Measurements from ENCODE around the gene CACNA1C. TPM values are rescaled to one million over a fixed set of nuclear protein-coding genes. Genes with fewer than 3 reads are reported as not detected.

The CACNA1C gene
- total RNA-seq, 1 donor from 2014 or later, result 7.3 TPM

DNA sequence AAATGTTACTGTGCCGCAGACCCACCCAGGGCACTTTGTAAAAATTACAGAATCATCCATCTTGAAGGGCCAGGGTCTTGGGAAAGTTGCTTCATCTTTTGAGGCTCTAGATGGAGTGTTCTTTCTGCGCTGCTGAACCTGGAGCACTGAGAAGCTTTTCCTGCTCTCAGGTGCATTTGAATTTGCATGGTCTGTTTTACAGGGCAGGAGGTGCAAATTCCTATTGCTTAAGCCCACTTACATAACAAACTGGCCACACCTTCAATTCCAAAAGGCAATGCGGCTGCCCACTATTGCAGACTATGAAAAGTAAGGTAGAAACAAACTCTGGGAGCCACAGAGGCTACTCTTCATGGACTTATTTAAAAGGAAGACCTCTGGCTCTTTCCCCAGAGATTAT, 254.8 kb downstream of the CACNA1C start:
- Histone ChIP-seq H3K9ac (ENCODE audit: low read depth in 1 of 3, low read length in 3 of 3) (no peak overlapping the region), H3K9me3 (ENCODE audit: control insufficient read depth in 3 of 3, low read length in 3 of 3) (peaks cover 0 to 5% (median 0%) of the 10 kb centered on the region in 3 donors), H3K36me3 (ENCODE audit: control insufficient read depth in 3 of 3, insufficient read depth in 3 of 3, low read length in 3 of 3) (no peaks in the 10 kb centered on the region), H3K27ac (ENCODE audit: low read depth, low read length) (no peak overlapping the region), H3K4me1 (ENCODE audit: control insufficient read depth in 3 of 3, insufficient read depth in 3 of 3, low read length in 3 of 3) (peaks cover 6 to 20% (median 19%) of the 10 kb centered on the region in 3 donors), H3K27me3 (ENCODE audit: control insufficient read depth in 3 of 3, insufficient read depth in 3 of 3, low read length in 3 of 3) (peaks cover 0 to 4% (median 3%) of the 10 kb centered on the region in 3 donors), H3K4me3 (ENCODE audit: low read length in 3 of 3) (no peak overlapping the region)

DNA sequence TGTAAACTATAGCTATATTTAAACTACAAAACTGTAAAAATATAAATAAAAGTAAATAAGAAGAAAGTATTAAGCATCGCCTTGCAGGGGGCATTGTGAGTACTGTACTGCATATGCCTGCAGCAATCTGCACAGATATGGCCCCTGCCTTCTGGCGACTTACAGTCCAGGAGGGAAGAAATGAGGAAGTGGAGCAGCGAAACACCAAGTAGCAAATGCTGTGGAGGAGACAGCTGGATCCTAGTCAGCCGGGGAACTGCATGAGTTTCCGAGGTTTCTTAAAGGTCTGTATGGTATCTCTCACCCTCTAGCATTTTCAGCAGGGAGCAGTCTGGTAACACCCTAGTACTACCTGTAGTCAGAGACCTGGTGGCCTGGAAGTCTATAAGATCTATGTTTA, 256.9 kb downstream of the CACNA1C start:
- Histone ChIP-seq H3K36me3 (ENCODE audit: control insufficient read depth in 3 of 3, insufficient read depth in 3 of 3, low read length in 3 of 3) (no peaks in the 10 kb centered on the region), H3K4me3 (ENCODE audit: low read length in 3 of 3) (no peak overlapping the region), H3K27me3 (ENCODE audit: control insufficient read depth in 3 of 3, insufficient read depth in 3 of 3, low read length in 3 of 3) (no peaks in the 10 kb centered on the region), H3K9me3 (ENCODE audit: control insufficient read depth in 3 of 3, low read length in 3 of 3) (peaks cover 0 to 5% (median 0%) of the 10 kb centered on the region in 3 donors), H3K4me1 (ENCODE audit: control insufficient read depth in 3 of 3, insufficient read depth in 3 of 3, low read length in 3 of 3) (peaks cover 0 to 19% (median 18%) of the 10 kb centered on the region in 3 donors), H3K9ac (ENCODE audit: low read depth in 1 of 3, low read length in 3 of 3) (no peak overlapping the region), H3K27ac (ENCODE audit: low read depth, low read length) (no peak overlapping the region)

- no peaks in the 10 kb centered on the region for H3K27me3 ChIP-seq (ENCODE audit: control insufficient read depth in 3 of 3, insufficient read depth in 3 of 3, low read length in 3 of 3)
- peaks cover 0 to 15% (median 12%) of the 10 kb centered on the region in 3 donors for H3K4me1 ChIP-seq (ENCODE audit: control insufficient read depth in 3 of 3, insufficient read depth in 3 of 3, low read length in 3 of 3)
- no peaks in the 10 kb centered on the region for H3K36me3 ChIP-seq (ENCODE audit: control insufficient read depth in 3 of 3, insufficient read depth in 3 of 3, low read length in 3 of 3)
- H3K27ac ChIP-seq (ENCODE audit: low read depth, low read length), result no peak overlapping the region
- no peak overlapping the region for H3K9ac ChIP-seq (ENCODE audit: low read depth in 1 of 3, low read length in 3 of 3)
- H3K4me3 ChIP-seq (ENCODE audit: low read length in 3 of 3), result no peak overlapping the region
- H3K9me3 ChIP-seq (ENCODE audit: control insufficient read depth in 3 of 3, low read length in 3 of 3), result peaks cover 0 to 5% (median 0%) of the 10 kb centered on the region in 3 donors
Measured at GRCh38 chr12:2311020-2311778, 258.4 kb downstream of the CACNA1C start.

GRCh38 chr12:2312175-2312574, 259.4 kb downstream of the CACNA1C start:
- no peak overlapping the region for H3K4me3 ChIP-seq (ENCODE audit: low read length in 3 of 3)
- peaks cover 0 to 5% (median 0%) of the 10 kb centered on the region in 3 donors for H3K9me3 ChIP-seq (ENCODE audit: control insufficient read depth in 3 of 3, low read length in 3 of 3)
- H3K27me3 ChIP-seq (ENCODE audit: control insufficient read depth in 3 of 3, insufficient read depth in 3 of 3, low read length in 3 of 3), result no peaks in the 10 kb centered on the region
- H3K4me1 ChIP-seq (ENCODE audit: control insufficient read depth in 3 of 3, insufficient read depth in 3 of 3, low read length in 3 of 3), result peaks cover 0 to 9% (median 7%) of the 10 kb centered on the region in 3 donors
- H3K36me3 ChIP-seq (ENCODE audit: control insufficient read depth in 3 of 3, insufficient read depth in 3 of 3, low read length in 3 of 3), result no peaks in the 10 kb centered on the region
- H3K27ac ChIP-seq (ENCODE audit: low read depth, low read length), result no peak overlapping the region
- no peak overlapping the region for H3K9ac ChIP-seq (ENCODE audit: low read depth in 1 of 3, low read length in 3 of 3)

DNA sequence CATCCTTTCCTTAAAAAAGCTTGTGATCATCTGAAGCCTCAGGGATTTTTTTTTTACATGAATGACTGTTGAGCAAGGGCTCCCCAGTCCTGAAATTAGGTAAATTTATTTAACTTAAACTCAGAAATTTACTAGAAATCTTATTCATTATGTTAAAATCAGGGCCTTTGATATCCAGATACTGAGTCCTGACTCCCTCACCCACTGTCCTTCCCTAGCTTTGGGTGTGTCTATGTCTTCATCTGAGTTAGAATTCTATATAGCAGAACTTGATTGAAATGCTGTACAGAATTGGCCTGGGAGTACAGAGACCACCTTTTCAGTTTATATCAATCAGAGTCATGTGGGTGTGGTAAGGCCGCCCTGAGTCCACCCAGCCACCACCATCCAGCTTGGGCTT, 260.0 kb downstream of the CACNA1C start:
- Histone ChIP-seq H3K9ac (ENCODE audit: low read depth in 1 of 3, low read length in 3 of 3) (no peak overlapping the region), H3K4me1 (ENCODE audit: control insufficient read depth in 3 of 3, insufficient read depth in 3 of 3, low read length in 3 of 3) (peaks cover 0 to 4% (median 3%) of the 10 kb centered on the region in 3 donors), H3K9me3 (ENCODE audit: control insufficient read depth in 3 of 3, low read length in 3 of 3) (peaks cover 0 to 5% (median 0%) of the 10 kb centered on the region in 3 donors), H3K36me3 (ENCODE audit: control insufficient read depth in 3 of 3, insufficient read depth in 3 of 3, low read length in 3 of 3) (no peaks in the 10 kb centered on the region), H3K27me3 (ENCODE audit: control insufficient read depth in 3 of 3, insufficient read depth in 3 of 3, low read length in 3 of 3) (no peaks in the 10 kb centered on the region), H3K4me3 (ENCODE audit: low read length in 3 of 3) (no peak overlapping the region), H3K27ac (ENCODE audit: low read depth, low read length) (no peak overlapping the region)

GRCh38 chr12:2314492-2314891, 261.7 kb downstream of the CACNA1C start:
- H3K9me3 ChIP-seq (ENCODE audit: control insufficient read depth in 3 of 3, low read length in 3 of 3), result no peaks in the 10 kb centered on the region
- H3K9ac ChIP-seq (ENCODE audit: low read depth in 1 of 3, low read length in 3 of 3), result no peak overlapping the region
- H3K4me1 ChIP-seq (ENCODE audit: control insufficient read depth in 3 of 3, insufficient read depth in 3 of 3, low read length in 3 of 3), result peaks cover 2 to 10% (median 9%) of the 10 kb centered on the region in 3 donors
- no peaks in the 10 kb centered on the region for H3K27me3 ChIP-seq (ENCODE audit: control insufficient read depth in 3 of 3, insufficient read depth in 3 of 3, low read length in 3 of 3)
- H3K4me3 ChIP-seq (ENCODE audit: low read length in 3 of 3), result no peak overlapping the region
- no peaks in the 10 kb centered on the region for H3K36me3 ChIP-seq (ENCODE audit: control insufficient read depth in 3 of 3, insufficient read depth in 3 of 3, low read length in 3 of 3)
- no peak overlapping the region for H3K27ac ChIP-seq (ENCODE audit: low read depth, low read length)

DNA sequence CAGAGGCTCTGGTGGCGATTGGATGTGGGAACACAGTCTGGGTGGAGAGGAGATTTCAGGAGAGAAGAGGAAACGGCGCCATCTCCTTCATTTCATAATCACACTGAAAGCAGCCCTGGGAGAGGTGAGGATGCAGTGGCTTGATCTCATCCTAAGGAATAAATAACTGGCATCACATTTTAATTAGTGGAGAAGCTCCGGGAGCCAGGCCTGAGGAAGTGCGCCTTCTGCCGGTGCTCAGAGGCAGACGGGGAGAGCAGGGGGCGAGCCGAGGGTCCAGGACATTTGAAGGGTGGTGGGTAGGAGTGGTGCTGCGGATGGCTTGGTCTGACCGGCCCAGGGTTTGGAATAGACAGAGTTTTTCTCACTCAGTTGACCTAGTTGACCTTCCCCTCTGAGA, 265.0 kb downstream of the CACNA1C start:
- Histone ChIP-seq H3K9ac (ENCODE audit: low read depth in 1 of 3, low read length in 3 of 3) (no peak overlapping the region), H3K4me1 (ENCODE audit: control insufficient read depth in 3 of 3, insufficient read depth in 3 of 3, low read length in 3 of 3) (peaks cover 9 to 17% (median 16%) of the 10 kb centered on the region in 3 donors), H3K9me3 (ENCODE audit: control insufficient read depth in 3 of 3, low read length in 3 of 3) (no peaks in the 10 kb centered on the region), H3K27ac (ENCODE audit: low read depth, low read length) (no peak overlapping the region), H3K4me3 (ENCODE audit: low read length in 3 of 3) (no peak overlapping the region), H3K36me3 (ENCODE audit: control insufficient read depth in 3 of 3, insufficient read depth in 3 of 3, low read length in 3 of 3) (no peaks in the 10 kb centered on the region), H3K27me3 (ENCODE audit: control insufficient read depth in 3 of 3, insufficient read depth in 3 of 3, low read length in 3 of 3) (no peaks in the 10 kb centered on the region)

DNA sequence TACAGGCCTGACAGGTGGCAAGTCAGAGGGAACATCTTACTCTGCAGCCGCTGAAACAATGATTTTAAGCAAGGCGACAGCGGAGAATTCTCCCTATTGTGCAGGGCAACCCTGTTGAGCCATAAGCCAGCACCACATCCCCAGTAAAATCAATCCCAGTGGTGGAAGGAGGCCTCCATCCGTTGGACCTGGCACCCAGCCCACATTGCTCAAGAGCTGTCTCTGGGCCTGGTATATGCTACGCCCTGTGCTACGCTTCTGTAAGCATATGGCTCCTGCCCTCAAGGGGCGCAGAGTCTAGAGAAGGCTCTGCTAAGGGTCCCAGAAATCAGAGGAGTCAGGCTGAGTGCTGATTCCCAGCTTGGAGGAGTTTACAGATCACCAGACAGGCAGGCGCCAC, 265.5 kb downstream of the CACNA1C start:
- Histone ChIP-seq H3K4me1 (ENCODE audit: control insufficient read depth in 3 of 3, insufficient read depth in 3 of 3, low read length in 3 of 3) (peaks cover 10 to 19% (median 18%) of the 10 kb centered on the region in 3 donors), H3K36me3 (ENCODE audit: control insufficient read depth in 3 of 3, insufficient read depth in 3 of 3, low read length in 3 of 3) (no peaks in the 10 kb centered on the region), H3K27ac (ENCODE audit: low read depth, low read length) (peak overlapping the region; percentile 54), H3K27me3 (ENCODE audit: control insufficient read depth in 3 of 3, insufficient read depth in 3 of 3, low read length in 3 of 3) (no peaks in the 10 kb centered on the region), H3K9me3 (ENCODE audit: control insufficient read depth in 3 of 3, low read length in 3 of 3) (no peaks in the 10 kb centered on the region), H3K9ac (ENCODE audit: low read depth in 1 of 3, low read length in 3 of 3) (no peak overlapping the region), H3K4me3 (ENCODE audit: low read length in 3 of 3) (no peak overlapping the region)

- Histone ChIP-seq H3K9ac (ENCODE audit: low read depth in 1 of 3, low read length in 3 of 3) (no peak overlapping the region), H3K36me3 (ENCODE audit: control insufficient read depth in 3 of 3, insufficient read depth in 3 of 3, low read length in 3 of 3) (no peaks in the 10 kb centered on the region), H3K27ac (ENCODE audit: low read depth, low read length) (peak overlapping the region; percentile 54), H3K27me3 (ENCODE audit: control insufficient read depth in 3 of 3, insufficient read depth in 3 of 3, low read length in 3 of 3) (no peaks in the 10 kb centered on the region), H3K4me1 (ENCODE audit: control insufficient read depth in 3 of 3, insufficient read depth in 3 of 3, low read length in 3 of 3) (peaks cover 19 to 28% (median 27%) of the 10 kb centered on the region in 3 donors), H3K4me3 (ENCODE audit: low read length in 3 of 3) (no peak overlapping the region), H3K9me3 (ENCODE audit: control insufficient read depth in 3 of 3, low read length in 3 of 3) (no peaks in the 10 kb centered on the region)
Measured at GRCh38 chr12:2319136-2319535, 266.3 kb downstream of the CACNA1C start.

DNA sequence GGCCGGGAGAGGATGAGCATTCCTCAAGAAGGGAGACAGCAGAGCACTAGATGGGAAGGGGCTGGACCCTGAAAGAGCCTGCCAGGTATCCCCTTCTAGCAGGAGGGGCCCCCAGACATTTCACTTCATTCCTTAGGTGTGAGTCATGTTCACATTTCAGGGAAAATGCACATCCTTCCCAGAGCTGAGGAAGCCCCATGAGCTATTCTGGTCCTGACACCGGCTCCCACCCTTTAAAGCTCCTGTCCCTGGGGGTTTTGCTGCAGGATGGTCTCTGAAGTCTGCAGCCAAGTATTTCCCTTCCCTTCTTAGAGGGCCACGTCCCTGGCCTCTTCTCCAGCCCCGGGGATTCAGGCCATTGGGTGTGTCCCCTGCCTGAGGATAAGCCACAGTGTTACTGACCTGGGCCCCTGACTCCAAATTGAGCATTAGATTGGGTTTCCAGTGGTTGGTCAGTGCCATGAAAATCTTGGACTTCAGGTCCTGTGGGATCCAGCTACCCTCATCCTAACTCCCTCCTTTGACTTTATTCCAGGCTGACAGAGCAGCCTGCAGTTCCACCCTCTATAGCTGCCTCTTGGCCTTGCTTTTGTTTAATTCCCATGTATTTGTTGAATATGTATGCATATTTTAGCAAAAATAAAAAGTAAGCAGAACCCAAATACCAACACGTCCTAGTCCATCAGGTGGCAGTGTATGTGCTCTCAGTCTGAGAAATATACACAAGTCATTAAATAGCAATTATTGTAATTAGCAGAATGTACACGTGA, 267.1 kb downstream of the CACNA1C start:
- no peaks in the 10 kb centered on the region for H3K9me3 ChIP-seq (ENCODE audit: control insufficient read depth in 3 of 3, low read length in 3 of 3)
- no peaks in the 10 kb centered on the region for H3K36me3 ChIP-seq (ENCODE audit: control insufficient read depth in 3 of 3, insufficient read depth in 3 of 3, low read length in 3 of 3)
- H3K27ac ChIP-seq (ENCODE audit: low read depth, low read length), result peak overlapping the region; percentile 54
- H3K4me3 ChIP-seq (ENCODE audit: low read length in 3 of 3), result no peak overlapping the region
- no peak overlapping the region for H3K9ac ChIP-seq (ENCODE audit: low read depth in 1 of 3, low read length in 3 of 3)
- no peaks in the 10 kb centered on the region for H3K27me3 ChIP-seq (ENCODE audit: control insufficient read depth in 3 of 3, insufficient read depth in 3 of 3, low read length in 3 of 3)
- peaks cover 27 to 36% (median 35%) of the 10 kb centered on the region in 3 donors for H3K4me1 ChIP-seq (ENCODE audit: control insufficient read depth in 3 of 3, insufficient read depth in 3 of 3, low read length in 3 of 3)

Measured in skeletal muscle tissue (tissue), 4 donors.